ENCODE data around the gene CLEC12A.
"Not testable (repeated sequence)": the region's sequence is repeated elsewhere in the genome, so short reads cannot be mapped to it uniquely, and the experiment has no call there.

CLEC12A gene

GRCh38 chr12:9973949-9974348, 2.7 kb downstream of the CLEC12A start:
- no peak for DNase-seq

GRCh38 chr12:9974731-9975130, 3.5 kb downstream of the CLEC12A start:
- DNase-seq, result not testable (repeated sequence)

GRCh38 chr12:9975614-9976013, 4.4 kb downstream of the CLEC12A start:
- no peak for DNase-seq

- not testable (repeated sequence) for DNase-seq
Observed at GRCh38 chr12:9976626-9977025, 5.4 kb downstream of the CLEC12A start.

GRCh38 chr12:9977916-9978315, 6.7 kb downstream of the CLEC12A start:
- no peak for DNase-seq

- DNase-seq, result no peak
Observed at GRCh38 chr12:9980126-9980525, 8.9 kb downstream of the CLEC12A start.

GRCh38 chr12:9991876-9992275, 20.7 kb downstream of the CLEC12A start:
- no peak for DNase-seq

GRCh38 chr12:9992296-9992695, 21.1 kb downstream of the CLEC12A start:
- no peak for DNase-seq

GRCh38 chr12:9999016-9999415, 27.8 kb downstream of the CLEC12A start, which contains the start of gene CLEC1B:
Gene CLEC1B (minus strand): TSS chr12:9999121. CDS start chr12:9999100, 21 bp downstream.
- DNase-seq, result no peak

- no peak for DNase-seq
Observed at GRCh38 chr12:10001171-10001776, 30.1 kb downstream of the CLEC12A start.

- no peak for DNase-seq
Observed at GRCh38 chr12:10012630-10013330, 41.6 kb downstream of the CLEC12A start.

- DNase-seq, result no peak
Observed at GRCh38 chr12:10015450-10015849, 44.2 kb downstream of the CLEC12A start.

GRCh38 chr12:10016881-10017280, 45.7 kb downstream of the CLEC12A start:
- no peak for DNase-seq

- no peak for DNase-seq
Observed at GRCh38 chr12:10018386-10018785, 47.2 kb downstream of the CLEC12A start.

- DNase-seq, result no peak
Observed at GRCh38 chr12:10021342-10021741, 50.1 kb downstream of the CLEC12A start.

GRCh38 chr12:10025236-10025635, 54.0 kb downstream of the CLEC12A start:
- no peak for DNase-seq

- not testable (repeated sequence) for DNase-seq
Observed at GRCh38 chr12:10026666-10027065, 55.5 kb downstream of the CLEC12A start.

GRCh38 chr12:10027311-10027710, 56.1 kb downstream of the CLEC12A start:
- DNase-seq, result no peak

- DNase-seq, result no peak
Observed at GRCh38 chr12:10027721-10028120, 56.5 kb downstream of the CLEC12A start.

GRCh38 chr12:10030446-10030845, 59.2 kb downstream of the CLEC12A start, which contains the start of gene CLEC9A:
Gene CLEC9A (plus strand): TSS chr12:10030682. CDS start chr12:10052688, 22,006 bp downstream.
- DNase-seq, result no peak

- DNase-seq, result no peak
Observed at GRCh38 chr12:10031321-10031720, 60.1 kb downstream of the CLEC12A start.

- no peak for DNase-seq
Observed at GRCh38 chr12:10031771-10032175, 60.6 kb downstream of the CLEC12A start.

GRCh38 chr12:10033783-10034545, 62.8 kb downstream of the CLEC12A start:
- no peak for DNase-seq

Measured in activated CD8-positive, alpha-beta memory T cell treated with anti-CD3 and anti-CD28 coated beads for 24 hours (primary cell).